ENCODE results near the gene MYLK2. TPM values are rescaled to one million over a fixed set of nuclear protein-coding genes. Genes with fewer than 3 reads are reported as not detected.

The MYLK2 gene
- total RNA-seq: under 0.01 and 0.32 TPM in 2 replicates

DNA sequence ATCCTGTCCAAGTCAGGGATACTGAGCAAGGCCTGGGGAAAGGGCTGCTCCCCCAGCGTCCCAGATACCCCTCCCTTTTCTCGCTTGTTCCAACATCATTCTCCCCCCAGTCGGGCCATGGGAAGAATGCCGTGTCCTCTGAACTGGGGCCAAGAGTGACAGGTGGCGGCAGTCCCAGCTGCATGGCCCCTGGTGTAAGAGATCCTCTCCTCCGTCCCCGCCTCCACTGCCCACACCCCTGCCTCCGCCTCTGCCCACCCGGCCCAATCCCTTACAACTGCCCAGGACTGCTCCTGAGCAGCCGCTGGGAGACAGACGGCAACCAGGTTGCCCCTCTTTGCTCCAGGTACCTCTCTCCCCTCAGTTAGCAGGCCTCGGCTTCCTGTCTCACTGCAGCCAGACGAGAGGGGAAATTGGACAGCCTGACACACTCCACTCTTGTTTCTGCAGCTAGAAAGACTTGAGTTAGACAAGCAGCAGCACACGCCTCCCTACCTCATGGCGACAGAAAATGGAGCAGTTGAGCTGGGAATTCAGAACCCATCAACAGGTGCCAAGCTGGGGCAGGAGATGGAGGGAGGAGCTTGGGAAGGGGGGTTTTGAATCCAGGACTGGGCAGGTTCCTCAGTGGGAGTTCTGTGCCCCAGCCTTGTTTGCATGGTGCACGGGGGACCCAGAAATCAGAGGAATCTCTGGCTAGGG is at the start of gene MYLK2:
Gene MYLK2 (plus strand): TSS at position 274 of the 702 bp plus-strand sequence. CDS start 225 bp downstream, at position 499.
- no peak within 1 kb of the TSS for H3K4me3 ChIP-seq (ENCODE audit: low read depth, low read length)
- TF ChIP-seq, protein P1, sequence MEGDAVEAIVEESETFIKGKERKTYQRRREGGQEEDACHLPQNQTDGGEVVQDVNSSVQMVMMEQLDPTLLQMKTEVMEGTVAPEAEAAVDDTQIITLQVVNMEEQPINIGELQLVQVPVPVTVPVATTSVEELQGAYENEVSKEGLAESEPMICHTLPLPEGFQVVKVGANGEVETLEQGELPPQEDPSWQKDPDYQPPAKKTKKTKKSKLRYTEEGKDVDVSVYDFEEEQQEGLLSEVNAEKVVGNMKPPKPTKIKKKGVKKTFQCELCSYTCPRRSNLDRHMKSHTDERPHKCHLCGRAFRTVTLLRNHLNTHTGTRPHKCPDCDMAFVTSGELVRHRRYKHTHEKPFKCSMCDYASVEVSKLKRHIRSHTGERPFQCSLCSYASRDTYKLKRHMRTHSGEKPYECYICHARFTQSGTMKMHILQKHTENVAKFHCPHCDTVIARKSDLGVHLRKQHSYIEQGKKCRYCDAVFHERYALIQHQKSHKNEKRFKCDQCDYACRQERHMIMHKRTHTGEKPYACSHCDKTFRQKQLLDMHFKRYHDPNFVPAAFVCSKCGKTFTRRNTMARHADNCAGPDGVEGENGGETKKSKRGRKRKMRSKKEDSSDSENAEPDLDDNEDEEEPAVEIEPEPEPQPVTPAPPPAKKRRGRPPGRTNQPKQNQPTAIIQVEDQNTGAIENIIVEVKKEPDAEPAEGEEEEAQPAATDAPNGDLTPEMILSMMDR (IDR thresholded peaks at IDR 0.05; ENCODE audit: insufficient read depth, low read depth, low read length): no peak
- DNase-seq (ENCODE audit: low read depth): no peak

DNA sequence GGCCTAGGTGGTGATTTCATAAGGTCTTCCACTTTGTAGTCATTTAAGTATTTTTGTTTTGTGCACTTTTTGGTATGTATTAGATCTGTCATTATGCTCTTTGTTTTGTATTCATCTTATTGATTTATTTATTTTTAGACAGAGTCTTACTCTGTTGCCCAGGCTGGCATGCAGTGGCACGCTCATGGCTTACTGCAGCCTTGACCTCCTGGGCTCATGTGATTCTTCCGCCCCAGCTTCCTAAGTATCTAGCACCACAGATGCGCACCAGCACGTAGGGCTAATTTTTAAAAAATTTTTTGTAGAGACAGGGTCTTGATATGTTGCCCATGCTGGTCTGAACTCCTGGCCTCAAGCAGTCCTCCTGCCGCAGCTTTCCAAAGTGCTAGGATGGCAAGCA is 49.5 kb upstream of the MYLK2 start:
- DNase-seq (ENCODE audit: low read depth): no peak
- H3K4me3 ChIP-seq (ENCODE audit: low read depth, low read length): no peak overlapping the region
- TF ChIP-seq, protein P1 (IDR thresholded peaks at IDR 0.05; ENCODE audit: insufficient read depth, low read depth, low read length): no peak

DNA sequence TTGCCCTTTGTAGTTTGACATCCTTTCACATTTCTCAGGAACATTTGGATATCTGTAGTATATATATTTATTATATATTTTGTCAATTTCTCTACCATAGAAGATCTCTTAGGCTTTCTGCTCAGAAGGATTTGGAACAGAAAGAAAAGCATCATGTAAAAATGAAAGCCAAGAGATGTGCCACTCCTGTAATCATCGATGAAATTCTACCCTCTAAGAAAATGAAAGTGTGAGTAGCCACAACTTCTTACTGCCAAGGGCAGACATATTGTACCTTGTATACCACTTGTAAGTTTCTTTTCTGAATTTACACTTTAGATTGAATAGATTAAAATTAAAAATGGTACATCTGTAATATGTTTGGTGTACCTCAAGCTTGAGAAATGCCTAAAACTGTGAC is 48.9 kb upstream of the MYLK2 start:
- H3K4me3 ChIP-seq (ENCODE audit: low read depth, low read length): no peak overlapping the region
- TF ChIP-seq, protein P1 (IDR thresholded peaks at IDR 0.05; ENCODE audit: insufficient read depth, low read depth, low read length): no peak
- peak; percentile 22 for DNase-seq (ENCODE audit: low read depth)

DNA sequence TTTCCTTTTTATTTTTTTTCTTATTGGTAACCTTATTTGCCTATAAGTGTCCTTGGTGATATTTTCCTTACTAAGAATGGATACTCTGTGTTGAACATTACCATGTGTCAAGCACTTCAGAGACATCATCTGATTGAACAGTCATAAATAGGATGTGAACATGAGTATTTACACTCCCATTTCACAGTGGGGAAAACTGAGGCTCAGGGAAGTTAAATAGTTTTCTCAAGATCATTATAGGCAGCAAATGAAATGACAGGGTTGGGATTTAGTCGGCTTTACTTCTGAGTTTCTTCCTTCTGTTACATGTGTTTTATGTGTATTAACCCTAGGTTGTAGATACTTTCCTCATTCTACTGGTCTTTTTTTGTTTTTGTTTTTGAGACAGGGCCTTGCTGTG is 44.7 kb upstream of the MYLK2 start:
- no peak for DNase-seq (ENCODE audit: low read depth)
- H3K4me3 ChIP-seq (ENCODE audit: low read depth, low read length): no peak overlapping the region
- TF ChIP-seq, protein P1 (IDR thresholded peaks at IDR 0.05; ENCODE audit: insufficient read depth, low read depth, low read length): no peak

DNA sequence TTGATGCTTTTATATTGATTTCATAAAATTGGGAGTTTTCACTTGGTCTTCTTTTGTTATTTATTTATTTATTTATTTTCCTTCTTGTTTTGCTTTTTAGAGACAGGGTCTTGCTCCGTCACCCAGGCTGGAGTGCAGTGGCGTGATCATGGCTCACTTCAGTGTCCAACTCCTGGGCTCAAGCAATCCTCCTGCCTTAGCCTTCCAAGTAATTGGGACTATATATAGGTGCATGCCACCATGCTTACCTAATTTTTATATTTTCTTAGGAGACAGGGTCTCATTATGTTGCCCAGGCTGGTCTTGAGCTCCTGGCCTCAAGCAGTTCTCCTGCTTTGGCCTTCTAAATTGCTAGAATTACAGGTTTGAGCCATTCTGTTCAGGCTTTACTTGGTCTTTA is 38.3 kb upstream of the MYLK2 start:
- TF ChIP-seq, protein P1 (IDR thresholded peaks at IDR 0.05; ENCODE audit: insufficient read depth, low read depth, low read length): no peak
- DNase-seq (ENCODE audit: low read depth): no peak
- H3K4me3 ChIP-seq (ENCODE audit: low read depth, low read length): no peak overlapping the region

DNA sequence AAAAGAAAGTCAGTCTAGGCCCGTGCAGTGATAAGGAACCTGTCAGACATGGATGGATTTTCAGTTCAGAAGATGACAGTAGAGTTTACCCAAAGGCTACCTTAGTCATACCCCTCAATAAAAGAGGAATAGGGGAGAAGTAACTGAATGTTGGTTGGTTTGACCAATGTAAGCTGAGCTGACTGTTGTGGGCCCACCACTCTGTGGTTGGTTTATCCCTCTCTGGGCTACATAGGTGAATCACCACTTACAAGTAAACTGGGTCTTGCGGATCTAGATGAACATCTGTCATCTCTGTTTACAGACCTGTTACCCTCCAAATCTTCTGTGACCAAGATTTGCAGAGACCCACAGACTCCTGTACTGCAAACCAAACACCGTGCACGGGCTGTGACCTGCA is 37.2 kb upstream of the MYLK2 start:
- DNase-seq (ENCODE audit: low read depth): no peak
- H3K4me3 ChIP-seq (ENCODE audit: low read depth, low read length): no peak overlapping the region
- TF ChIP-seq, protein P1 (IDR thresholded peaks at IDR 0.05; ENCODE audit: insufficient read depth, low read depth, low read length): no peak
